Activated naive CD4-positive, alpha-beta T cell treated with anti-CD3 and anti-CD28 coated beads, Interleukin-2, amount 50 U/mL, for 16 hours (primary cell): ENCODE measurements around the gene CIB1.
A peak's percentile ranks its signal among the peaks of the same experiment; 100 is the strongest.

Experiments
- DNase-seq: peaks from one replicate; pipeline ENCODE4 v3.0.0-alpha.2; 2020

The CIB1 gene

GRCh38 chr15:90239371-90239770, 5.6 kb upstream of the CIB1 start:
- DNase-seq: no peak

GRCh38 chr15:90234096-90234988, 601 bp upstream of the CIB1 start, which contains the start of gene GDPGP1:
TSS of gene GDPGP1 (plus strand) at chr15:90234209. CDS start at chr15:90240909, 6,700 bp downstream.
- no peak for DNase-seq

DNA sequence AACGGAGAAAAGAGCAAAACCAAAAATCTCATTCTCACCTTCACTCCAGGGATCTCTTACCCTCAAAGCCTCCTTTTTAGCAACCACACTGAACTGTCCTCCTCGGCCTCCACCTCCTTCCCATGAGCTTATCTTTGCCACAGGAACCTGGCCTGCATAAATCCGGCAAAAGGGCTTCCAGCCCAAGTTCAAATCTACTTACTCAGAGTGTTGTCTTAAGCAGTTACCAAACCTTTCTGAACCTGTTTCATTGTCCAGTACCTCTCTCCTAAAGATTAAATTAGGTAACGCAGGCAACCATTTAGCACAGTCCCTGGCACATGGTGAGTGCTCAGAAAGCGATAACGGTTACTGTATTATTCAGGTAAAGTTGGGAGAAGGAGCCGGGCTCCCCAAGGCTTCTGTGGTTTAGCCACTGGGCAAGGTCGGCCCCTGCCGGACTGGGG, 777 bp downstream of the CIB1 start:
- no peak for DNase-seq

DNA sequence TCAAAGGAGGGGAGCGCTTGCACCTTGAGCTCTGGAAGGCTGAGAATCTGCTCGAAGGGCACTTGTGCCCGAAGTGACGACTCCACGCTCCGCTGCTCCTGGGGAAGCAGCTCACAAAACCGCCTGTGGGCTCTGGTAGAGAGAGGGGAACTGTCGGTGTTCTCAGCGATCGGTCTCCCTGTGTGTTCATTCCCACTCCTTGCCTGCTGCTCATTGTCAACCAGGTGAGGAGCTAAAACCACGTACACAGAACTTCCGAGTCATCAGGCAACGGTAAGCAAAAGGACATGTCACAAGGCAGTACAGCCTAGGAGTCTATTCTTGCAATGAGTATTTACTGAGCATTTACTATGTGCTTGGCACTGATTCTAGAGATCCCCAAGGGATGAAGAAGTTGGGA, 1.5 kb downstream of the CIB1 start:
- no peak for DNase-seq

- peak; percentile 70 for DNase-seq
Measured at GRCh38 chr15:90231028-90232017, 2.4 kb downstream of the CIB1 start.

- DNase-seq: no peak
Measured at GRCh38 chr15:90230610-90231009, 3.1 kb downstream of the CIB1 start.

DNA sequence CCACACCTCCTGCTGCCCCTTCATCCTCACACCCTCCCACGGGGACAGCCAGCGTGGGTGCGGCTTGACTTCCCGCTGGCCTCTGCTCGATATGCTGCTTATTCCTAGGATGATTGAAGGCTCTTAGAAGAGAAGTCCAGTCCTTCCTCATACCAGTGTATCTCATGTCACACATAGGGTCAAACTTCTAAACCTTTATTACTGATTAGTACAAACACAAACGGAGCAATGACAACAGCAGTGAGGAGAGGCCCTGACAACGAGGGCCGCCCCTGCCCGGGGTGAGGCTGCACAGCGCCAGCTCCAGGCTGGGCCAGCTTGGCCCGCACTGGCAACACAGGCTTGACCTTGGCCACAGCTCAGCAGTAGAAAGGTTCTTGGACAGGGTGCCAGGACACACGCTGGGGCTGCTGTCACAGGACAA, 3.7 kb downstream of the CIB1 start:
- DNase-seq: no peak

DNA sequence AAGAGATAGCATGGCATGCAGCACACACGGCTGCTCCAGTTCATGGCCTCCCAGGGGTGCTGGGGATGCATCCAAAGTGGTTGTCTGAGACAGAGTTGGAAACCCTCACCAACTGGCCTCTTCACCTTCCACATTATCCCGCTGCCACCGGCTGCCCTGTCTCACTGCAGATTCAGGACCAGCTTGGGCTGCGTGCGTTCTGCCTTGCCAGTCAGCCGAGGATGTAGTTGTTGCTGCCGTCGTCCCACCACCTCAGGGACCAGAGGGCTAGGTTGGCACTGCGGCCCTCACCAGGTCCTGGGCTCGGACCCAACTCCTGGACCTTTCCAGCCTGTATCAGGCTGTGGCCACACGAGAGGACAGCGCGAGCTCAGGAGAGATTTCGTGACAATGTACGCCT, 4.8 kb downstream of the CIB1 start:
- DNase-seq: no peak

DNA sequence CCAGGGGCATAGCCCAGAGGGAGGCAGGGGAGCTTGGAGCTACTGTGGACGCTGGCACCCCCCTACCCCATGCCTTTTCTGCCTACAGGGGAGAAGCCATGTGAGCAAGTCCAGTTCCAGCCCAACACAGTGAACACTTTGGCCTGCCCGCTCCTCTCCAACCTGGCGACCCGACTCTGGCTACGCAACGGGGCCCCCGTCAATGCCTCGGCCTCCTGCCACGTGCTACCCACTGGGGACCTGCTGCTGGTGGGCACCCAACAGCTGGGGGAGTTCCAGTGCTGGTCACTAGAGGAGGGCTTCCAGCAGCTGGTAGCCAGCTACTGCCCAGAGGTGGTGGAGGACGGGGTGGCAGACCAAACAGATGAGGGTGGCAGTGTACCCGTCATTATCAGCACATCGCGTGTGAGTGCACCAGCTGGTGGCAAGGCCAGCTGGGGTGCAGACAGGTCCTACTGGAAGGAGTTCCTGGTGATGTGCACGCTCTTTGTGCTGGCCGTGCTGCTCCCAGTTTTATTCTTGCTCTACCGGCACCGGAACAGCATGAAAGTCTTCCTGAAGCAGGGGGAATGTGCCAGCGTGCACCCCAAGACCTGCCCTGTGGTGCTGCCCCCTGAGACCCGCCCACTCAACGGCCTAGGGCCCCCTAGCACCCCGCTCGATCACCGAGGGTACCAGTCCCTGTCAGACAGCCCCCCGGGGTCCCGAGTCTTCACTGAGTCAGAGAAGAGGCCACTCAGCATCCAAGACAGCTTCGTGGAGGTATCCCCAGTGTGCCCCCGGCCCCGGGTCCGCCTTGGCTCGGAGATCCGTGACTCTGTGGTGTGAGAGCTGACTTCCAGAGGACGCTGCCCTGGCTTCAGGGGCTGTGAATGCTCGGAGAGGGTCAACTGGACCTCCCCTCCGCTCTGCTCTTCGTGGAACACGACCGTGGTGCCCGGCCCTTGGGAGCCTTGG, 5.6 kb downstream of the CIB1 start:
- DNase-seq: no peak

DNA sequence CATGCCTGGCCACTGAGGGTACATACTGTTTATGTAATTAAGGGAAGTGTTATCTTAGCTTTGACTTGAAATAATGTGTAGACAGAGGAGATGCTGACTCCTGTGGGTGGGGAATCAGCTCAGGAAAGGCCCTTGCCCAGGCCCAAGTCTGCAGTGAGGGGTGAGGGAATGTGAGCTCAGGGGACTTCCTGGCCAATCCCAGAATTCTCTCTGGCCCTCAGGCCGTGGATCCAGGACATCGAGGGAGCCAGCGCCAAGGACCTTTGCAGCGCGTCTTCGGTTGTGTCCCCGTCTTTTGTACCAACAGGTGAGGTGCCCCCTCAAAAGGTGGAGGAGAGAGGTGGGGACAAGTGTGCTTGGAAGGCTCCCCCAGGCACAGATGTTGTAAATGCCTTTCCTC, 6.4 kb downstream of the CIB1 start:
- no peak for DNase-seq

DNA sequence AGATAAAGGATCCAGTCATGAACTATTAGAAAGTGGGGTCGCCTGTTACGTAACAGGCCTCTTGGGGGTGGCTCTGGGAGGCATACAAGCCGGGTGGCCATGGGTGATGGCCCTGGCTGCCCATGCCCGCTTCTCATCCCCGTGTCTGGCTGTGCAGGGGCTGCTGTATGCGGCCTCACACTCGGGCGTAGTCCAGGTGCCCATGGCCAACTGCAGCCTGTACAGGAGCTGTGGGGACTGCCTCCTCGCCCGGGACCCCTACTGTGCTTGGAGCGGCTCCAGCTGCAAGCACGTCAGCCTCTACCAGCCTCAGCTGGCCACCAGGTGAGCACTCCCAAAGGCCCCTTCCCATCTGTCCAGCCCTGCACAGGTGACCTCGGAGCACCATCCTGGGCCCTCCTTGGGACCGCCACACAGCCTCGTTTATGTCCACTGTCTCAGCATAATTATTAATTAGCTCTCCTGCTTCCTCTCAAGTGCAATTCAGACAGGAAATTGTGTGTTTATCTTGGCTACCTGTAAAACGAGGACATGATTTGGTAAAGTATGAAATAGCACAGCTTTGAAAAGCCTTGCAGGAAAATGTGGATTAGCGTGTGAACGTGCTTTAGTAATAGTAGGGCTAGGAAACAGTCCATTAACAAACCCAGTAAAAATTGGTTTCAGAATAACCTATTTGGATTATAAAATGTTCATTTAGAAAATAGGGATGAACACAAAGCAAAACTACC, 8.1 kb downstream of the CIB1 start:
- DNase-seq: no peak

- no peak for DNase-seq
Measured at GRCh38 chr15:90225047-90225446, 8.7 kb downstream of the CIB1 start.

DNA sequence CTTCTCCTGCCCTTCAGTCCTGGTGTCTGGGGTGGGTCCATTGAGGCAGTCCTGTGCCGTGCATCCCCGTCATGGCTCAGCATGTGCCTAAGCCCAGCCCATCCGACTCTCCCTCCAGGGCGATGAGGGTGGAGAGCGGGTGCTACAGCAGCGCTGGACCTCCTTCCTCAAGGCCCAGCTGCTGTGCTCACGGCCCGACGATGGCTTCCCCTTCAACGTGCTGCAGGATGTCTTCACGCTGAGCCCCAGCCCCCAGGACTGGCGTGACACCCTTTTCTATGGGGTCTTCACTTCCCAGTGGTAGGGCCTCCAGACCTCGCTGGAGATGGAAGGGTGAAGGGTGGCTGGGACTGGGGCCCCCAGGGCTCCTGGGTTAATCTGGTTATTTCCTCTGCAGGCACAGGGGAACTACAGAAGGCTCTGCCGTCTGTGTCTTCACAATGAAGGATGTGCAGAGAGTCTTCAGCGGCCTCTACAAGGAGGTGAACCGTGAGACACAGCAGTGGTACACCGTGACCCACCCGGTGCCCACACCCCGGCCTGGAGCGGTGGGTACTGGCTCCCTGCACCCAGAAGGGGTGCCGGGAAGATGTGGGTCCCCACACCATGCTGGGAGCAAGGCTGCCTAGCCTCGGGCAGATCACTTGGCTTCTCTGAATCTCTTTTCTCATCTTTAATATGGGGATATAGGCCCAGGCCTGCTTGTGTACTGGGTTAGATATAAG, 10.1 kb downstream of the CIB1 start:
- DNase-seq: no peak

DNA sequence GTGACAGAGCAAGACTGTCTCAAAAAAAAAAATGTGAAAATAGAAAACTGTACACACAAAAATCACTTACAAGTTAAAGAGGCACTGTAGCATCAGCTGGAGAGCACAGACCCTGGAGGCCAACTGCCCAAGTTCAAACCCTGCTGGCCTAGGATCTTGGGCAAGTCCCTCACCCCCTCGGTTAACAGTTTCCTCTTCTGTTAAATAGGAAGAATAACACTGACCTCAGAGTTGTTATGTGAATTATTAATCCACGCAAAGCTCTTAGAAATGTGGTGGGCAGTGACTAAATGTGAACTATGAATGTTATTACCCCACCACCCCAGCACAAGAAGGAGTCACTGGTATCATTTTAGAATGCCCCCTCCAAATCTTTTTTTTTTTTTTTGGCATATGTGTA, 11.2 kb downstream of the CIB1 start:
- DNase-seq: no peak

GRCh38 chr15:90221246-90221900, 12.4 kb downstream of the CIB1 start:
- DNase-seq: no peak

- DNase-seq: peak; percentile 59
Measured at GRCh38 chr15:90219421-90220141, 14.2 kb downstream of the CIB1 start.

GRCh38 chr15:90217671-90218394, 15.9 kb downstream of the CIB1 start:
- no peak for DNase-seq

GRCh38 chr15:90214553-90215196, 19.1 kb downstream of the CIB1 start:
- no peak for DNase-seq
